Transverse colon (tissue), 4 donors: Measurements from ENCODE around the gene PDE7B. TPM values are rescaled to one million over a fixed set of nuclear protein-coding genes. Genes with fewer than 3 reads are reported as not detected.

Experiments
- DNase-seq: peaks from one replicate; pipeline ENCODE4 v3.0.0-alpha.2; 2019
- H3K27ac ChIP-seq, 4 donors: fragments of 200-600 bp; sonication (generic); 2 replicates each; pipeline ENCODE4 v1.5.1; 2016 to 2018; ENCODE audit warnings: inconsistent platforms in 4 of 4
- H3K27me3 ChIP-seq: fragments of 200-600 bp; sonication (generic); 2 replicates; pipeline ENCODE4 v1.5.1; 2017; ENCODE audit warnings: inconsistent platforms
- H3K36me3 ChIP-seq, 4 donors: fragments of 200-600 bp; sonication (generic); 2 replicates each; pipeline ENCODE4 v1.5.1; 2017 to 2019; ENCODE audit warnings: inconsistent platforms in 4 of 4
- H3K4me1 ChIP-seq, 4 donors: fragments of 200-600 bp; sonication (generic); 2 replicates each; pipeline ENCODE4 v1.5.1; 2017 to 2020; ENCODE audit warnings: inconsistent platforms in 4 of 4
- H3K4me3 ChIP-seq, 4 donors: fragments of 200-600 bp; sonication (generic); 1 replicate in 1 of 4; 2 replicates in 3 of 4; pipeline versions ENCODE4 v1.5.1 to v1.6.1; 2017 to 2019; ENCODE audit warnings: inconsistent platforms in 4 of 4
- H3K9me3 ChIP-seq, 2 donors: fragments of 200-600 bp; sonication (generic); 2 replicates each; pipeline ENCODE4 v1.5.1; 2017 to 2019; ENCODE audit warnings: inconsistent platforms in 2 of 2
- EP300 ChIP-seq: sonication (generic); formaldehyde crosslinking; IDR thresholded peaks from one replicate; pipeline ENCODE4 v1.6.1; 2017; ENCODE audit warnings: antibody characterized with exemption, low read depth
- POLR2A ChIP-seq: fragments of 450-650 bp; IDR thresholded peaks from one replicate; pipeline ENCODE4 v1.6.1; 2016; ENCODE audit warnings: antibody characterized with exemption, mild to moderate bottlenecking, moderate library complexity
- POLR2AphosphoS5 ChIP-seq, 3 donors: sonication (generic); formaldehyde crosslinking; IDR thresholded peaks; one replicate each; pipeline ENCODE4 v1.6.1; 2016; ENCODE audit warnings: antibody characterized with exemption in 3 of 3
- WGBS, 2 donors: methylation state at CpG; one replicate each; pipeline ENCODE4 v1.1.5; 2018; ENCODE audit warnings: low coverage in 1 of 2; 5-methylcytosine and 5-hydroxymethylcytosine counted together
- in situ Hi-C, 4 donors: fragments of 200-750 bp; cut with MboI; loops; one replicate each; pipeline versions ENCODE4 v1.15.0 to v1.15.1; 2017; ENCODE audit warnings: low sequenced_read_pairs in 3 of 4, low pct_ligation_motif_present in 1 of 4, low pct_unique_long_range_greater_than_20kb in 1 of 4
- intact Hi-C: fragments of 100-400 bp; cut with DNase I; formaldehyde crosslinking; loops from one replicate; pipeline ENCODE4 v1.15.1; 2023; ENCODE audit warnings: low total_unique reads
- total RNA-seq, 4 donors: library from RNA; depleted of rRNA; stranded (reverse); fragments of >200 nt; gene quantifications; one replicate each; pipeline ENCODE4 v1.1.0, GENCODE V29; 2016
- TF ChIP-seq, protein P1 (sequence below), 5 experiments: fragments of 200-600 bp in 3 of 5; fragments of 450-650 bp in 2 of 5; sonication (generic) in 3 of 5; IDR thresholded peaks; 1 replicate in 2 of 5; 2 replicates in 3 of 5; pipeline ENCODE4 v1.5.1; 2016 to 2017; ENCODE audit warnings: antibody characterized with exemption in 5 of 5, inconsistent platforms in 3 of 5, mild to moderate bottlenecking in 2 of 5, moderate library complexity in 1 of 5

Gene PDE7B
- total RNA-seq, 4 donors from 2014 or later: 0.40 to 2.2 (median 1.4) TPM

DNA sequence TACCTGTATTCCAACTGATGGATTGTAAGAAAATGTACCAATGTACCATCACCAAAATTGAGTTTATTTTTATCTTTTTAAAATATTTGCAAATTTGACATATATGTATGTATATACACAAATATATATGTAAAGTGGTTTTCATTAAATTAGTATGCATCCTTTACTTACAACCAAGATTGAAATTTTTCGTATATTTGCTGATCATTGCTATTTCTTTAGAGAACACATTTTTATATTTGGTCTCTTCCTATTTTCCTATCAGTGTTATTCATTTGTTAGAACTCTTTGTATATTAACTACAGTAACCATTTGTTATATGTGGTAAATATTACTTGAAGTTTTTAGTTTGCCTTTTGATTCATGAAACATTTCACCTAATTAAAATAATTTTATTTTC lies 324.4 kb downstream of the PDE7B start:
- TF ChIP-seq, protein P1, sequence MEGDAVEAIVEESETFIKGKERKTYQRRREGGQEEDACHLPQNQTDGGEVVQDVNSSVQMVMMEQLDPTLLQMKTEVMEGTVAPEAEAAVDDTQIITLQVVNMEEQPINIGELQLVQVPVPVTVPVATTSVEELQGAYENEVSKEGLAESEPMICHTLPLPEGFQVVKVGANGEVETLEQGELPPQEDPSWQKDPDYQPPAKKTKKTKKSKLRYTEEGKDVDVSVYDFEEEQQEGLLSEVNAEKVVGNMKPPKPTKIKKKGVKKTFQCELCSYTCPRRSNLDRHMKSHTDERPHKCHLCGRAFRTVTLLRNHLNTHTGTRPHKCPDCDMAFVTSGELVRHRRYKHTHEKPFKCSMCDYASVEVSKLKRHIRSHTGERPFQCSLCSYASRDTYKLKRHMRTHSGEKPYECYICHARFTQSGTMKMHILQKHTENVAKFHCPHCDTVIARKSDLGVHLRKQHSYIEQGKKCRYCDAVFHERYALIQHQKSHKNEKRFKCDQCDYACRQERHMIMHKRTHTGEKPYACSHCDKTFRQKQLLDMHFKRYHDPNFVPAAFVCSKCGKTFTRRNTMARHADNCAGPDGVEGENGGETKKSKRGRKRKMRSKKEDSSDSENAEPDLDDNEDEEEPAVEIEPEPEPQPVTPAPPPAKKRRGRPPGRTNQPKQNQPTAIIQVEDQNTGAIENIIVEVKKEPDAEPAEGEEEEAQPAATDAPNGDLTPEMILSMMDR (IDR thresholded peaks at IDR 0.05): no peak
- no peak for TF ChIP-seq EP300
- TF ChIP-seq POLR2AphosphoS5 (IDR thresholded peaks at IDR 0.05): no peak
- no peak for TF ChIP-seq POLR2A
- Histone ChIP-seq H3K36me3 (no peaks in the 10 kb centered on the region), H3K4me1 (no peaks in the 10 kb centered on the region), H3K9me3 (no peaks in the 10 kb centered on the region), H3K4me3 (no peak overlapping the region), H3K27me3 (no peaks in the 10 kb centered on the region), H3K27ac (no peak overlapping the region)
- WGBS, 2 donors: 91 to 93% methylated on average over 1 of the region's 1 CpG
- DNase-seq: no peak
- intact Hi-C loops: no loop called here
- in situ Hi-C loops: no loop called here

DNA sequence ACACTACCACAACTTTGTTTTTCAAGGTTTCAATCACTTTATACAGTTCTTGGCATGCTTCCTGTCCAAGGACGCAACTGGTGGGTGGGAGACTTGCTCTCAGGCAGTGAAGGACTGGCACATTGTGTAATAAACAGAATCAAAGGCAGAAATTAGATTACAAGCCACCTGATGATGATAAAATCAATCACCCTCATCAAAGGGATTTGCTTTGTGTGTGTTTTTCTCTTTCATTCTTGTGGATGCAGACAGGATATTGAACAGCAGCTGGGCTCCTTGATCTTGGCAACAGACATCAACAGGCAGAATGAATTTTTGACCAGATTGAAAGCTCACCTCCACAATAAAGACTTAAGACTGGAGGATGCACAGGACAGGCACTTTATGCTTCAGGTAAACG lies 327.2 kb downstream of the PDE7B start:
- Histone ChIP-seq H3K36me3 (no peaks in the 10 kb centered on the region), H3K4me3 (no peak overlapping the region), H3K9me3 (no peaks in the 10 kb centered on the region), H3K27me3 (no peaks in the 10 kb centered on the region), H3K27ac (no peak overlapping the region), H3K4me1 (no peaks in the 10 kb centered on the region)
- DNase-seq: no peak
- TF ChIP-seq POLR2A (no peak), POLR2AphosphoS5 (IDR thresholded peaks at IDR 0.05) (no peak), EP300 (no peak)
- TF ChIP-seq, protein P1 (IDR thresholded peaks at IDR 0.05): no peak
- in situ Hi-C loops: no loop called here
- intact Hi-C loops: no loop called here
- WGBS, 2 donors: 58 to 78% methylated on average over 1 to 2 of the region's 2 CpGs

DNA sequence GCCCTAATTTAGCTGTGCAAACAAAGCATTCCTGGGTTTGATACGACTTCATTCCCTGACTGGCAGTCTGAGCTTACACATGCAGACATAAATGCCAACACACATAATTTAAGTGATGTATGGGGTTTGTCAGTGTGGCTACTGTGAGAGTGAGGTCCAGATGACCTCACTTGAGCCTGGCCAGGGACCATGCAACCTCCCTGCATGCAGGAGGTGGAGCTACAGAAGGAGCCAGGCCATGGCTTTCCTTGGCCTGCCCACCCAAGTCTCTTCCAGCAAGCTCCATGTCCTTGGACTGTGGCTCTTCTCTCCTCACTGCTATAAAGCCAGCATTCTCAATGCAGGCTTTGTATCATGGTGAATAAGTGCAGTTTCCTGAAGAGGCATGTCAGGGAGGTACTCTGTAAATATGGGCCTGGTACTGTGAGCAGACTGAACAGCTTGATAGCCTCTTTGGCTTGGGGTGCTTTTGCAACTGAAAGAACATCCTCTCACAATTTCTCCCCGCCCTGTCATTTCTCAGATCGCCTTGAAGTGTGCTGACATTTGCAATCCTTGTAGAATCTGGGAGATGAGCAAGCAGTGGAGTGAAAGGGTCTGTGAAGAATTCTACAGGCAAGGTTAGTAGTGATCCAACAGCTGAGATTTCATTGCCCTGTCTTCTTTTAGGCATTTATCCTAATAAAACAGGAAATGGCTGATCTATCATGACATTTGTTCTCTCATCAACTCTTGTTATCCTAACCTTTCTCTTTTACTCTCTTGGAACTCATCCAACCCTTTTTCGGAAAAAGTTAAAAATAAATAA lies 329.4 kb downstream of the PDE7B start:
- in situ Hi-C loops: no loop called here
- H3K9me3 ChIP-seq: no peaks in the 10 kb centered on the region
- no peaks in the 10 kb centered on the region for H3K27me3 ChIP-seq
- H3K4me3 ChIP-seq: no peak overlapping the region
- intact Hi-C loops: no loop called here
- WGBS, 2 donors: 67 to 75% methylated on average over 1 to 4 of the region's 4 CpGs
- no peaks in the 10 kb centered on the region for H3K4me1 ChIP-seq
- H3K27ac ChIP-seq: no peak overlapping the region
- no peaks in the 10 kb centered on the region for H3K36me3 ChIP-seq
- no peak for DNase-seq
- TF ChIP-seq, protein P1 (IDR thresholded peaks at IDR 0.05): no peak
- TF ChIP-seq POLR2A (no peak), EP300 (no peak), POLR2AphosphoS5 (IDR thresholded peaks at IDR 0.05) (no peak)

DNA sequence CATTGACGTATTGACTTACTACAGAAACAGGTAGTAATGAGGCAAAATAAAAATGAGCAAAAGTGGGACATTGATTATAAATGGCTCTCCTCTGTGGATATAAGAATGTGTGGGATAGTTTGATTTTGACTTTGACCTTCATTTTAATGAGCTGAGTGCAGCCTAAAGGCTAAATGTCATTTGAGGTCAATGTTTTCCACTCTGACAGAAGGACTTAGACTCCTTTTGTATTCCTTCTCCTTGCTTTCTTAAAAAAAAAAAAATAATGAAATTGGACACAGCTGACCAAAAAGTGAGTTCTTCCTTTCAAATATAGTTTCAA lies 330.0 kb downstream of the PDE7B start:
- no peak for DNase-seq
- Histone ChIP-seq H3K4me1 (no peaks in the 10 kb centered on the region), H3K27ac (no peak overlapping the region), H3K36me3 (no peaks in the 10 kb centered on the region), H3K4me3 (no peak overlapping the region), H3K27me3 (no peaks in the 10 kb centered on the region), H3K9me3 (no peaks in the 10 kb centered on the region)
- in situ Hi-C loops (no loop called here), intact Hi-C loops (no loop called here)
- TF ChIP-seq POLR2A (no peak), POLR2AphosphoS5 (IDR thresholded peaks at IDR 0.05) (no peak), EP300 (no peak)
- TF ChIP-seq, protein P1 (IDR thresholded peaks at IDR 0.05): no peak
- WGBS, 2 donors: 81 to 88% methylated on average over 1 of the region's 1 CpG
